ENCODE data around the gene ARSG.
"Not testable (repeated sequence)": the region's sequence is repeated elsewhere in the genome, so short reads cannot be mapped to it uniquely, and the experiment has no call there.

Gene ARSG

GRCh38 chr17:68277807-68278206, 13.5 kb upstream of the ARSG start:
- DNase-seq (ENCODE audit: low spot score) = no peak

GRCh38 chr17:68281965-68282364, 9.3 kb upstream of the ARSG start:
- DNase-seq (ENCODE audit: low spot score) = not testable (repeated sequence)

GRCh38 chr17:68288375-68288774, 2.9 kb upstream of the ARSG start:
- no peak for DNase-seq (ENCODE audit: low spot score)

GRCh38 chr17:68288804-68289203, 2.5 kb upstream of the ARSG start:
- no peak for DNase-seq (ENCODE audit: low spot score)

GRCh38 chr17:68289473-68289872, 1.8 kb upstream of the ARSG start:
- DNase-seq (ENCODE audit: low spot score) = no peak

GRCh38 chr17:68289936-68290267, 1.4 kb upstream of the ARSG start:
- no peak for DNase-seq (ENCODE audit: low spot score)

- DNase-seq (ENCODE audit: low spot score) = no peak
These were observed 884 bp upstream of the ARSG start for GRCh38 chr17:68290268-68290954.

- no peak for DNase-seq (ENCODE audit: low spot score)
These were observed 767 bp downstream of the ARSG start for GRCh38 chr17:68291836-68292688.

GRCh38 chr17:68292689-68293040, 1.4 kb downstream of the ARSG start:
- no peak for DNase-seq (ENCODE audit: low spot score)

- no peak for DNase-seq (ENCODE audit: low spot score)
These were observed 2.3 kb downstream of the ARSG start for GRCh38 chr17:68293490-68294195.

- DNase-seq (ENCODE audit: low spot score) = no peak
These were observed 2.9 kb downstream of the ARSG start for GRCh38 chr17:68294196-68294555.

GRCh38 chr17:68294617-68295016, 3.3 kb downstream of the ARSG start:
- DNase-seq (ENCODE audit: low spot score) = no peak

GRCh38 chr17:68295086-68295485, 3.8 kb downstream of the ARSG start:
- no peak for DNase-seq (ENCODE audit: low spot score)

GRCh38 chr17:68296217-68297191, 5.2 kb downstream of the ARSG start:
- no peak for DNase-seq (ENCODE audit: low spot score)

GRCh38 chr17:68297195-68297594, 5.9 kb downstream of the ARSG start:
- DNase-seq (ENCODE audit: low spot score) = no peak

GRCh38 chr17:68298601-68299000, 7.3 kb downstream of the ARSG start:
- no peak for DNase-seq (ENCODE audit: low spot score)

GRCh38 chr17:68299817-68300216, 8.5 kb downstream of the ARSG start:
- no peak for DNase-seq (ENCODE audit: low spot score)

GRCh38 chr17:68301438-68301959, 10.2 kb downstream of the ARSG start:
- no peak for DNase-seq (ENCODE audit: low spot score)

- DNase-seq (ENCODE audit: low spot score) = no peak
These were observed 10.8 kb downstream of the ARSG start for GRCh38 chr17:68302066-68302564.

- no peak for DNase-seq (ENCODE audit: low spot score)
These were observed 11.4 kb downstream of the ARSG start for GRCh38 chr17:68302666-68303065.

GRCh38 chr17:68304706-68305105, 13.4 kb downstream of the ARSG start:
- no peak for DNase-seq (ENCODE audit: low spot score)

- DNase-seq (ENCODE audit: low spot score) = no peak
These were observed 13.8 kb downstream of the ARSG start for GRCh38 chr17:68305142-68305541.

Measured in hematopoietic multipotent progenitor cell treated with erythropoietin and hydrocortisone succinate and interleukin-3 and kit ligand, for 15 days (in vitro differentiated cells).